Epithelial cell of proximal tubule (primary cell): ENCODE results near the gene HIBADH. TPM values are rescaled to one million over a fixed set of nuclear protein-coding genes. Genes with fewer than 3 reads are reported as not detected.

Experiments
- DNase-seq: peaks from one replicate; pipeline ENCODE4 v3.0.0-alpha.2; 2011; ENCODE audit warnings: low read depth
- H3K4me3 ChIP-seq: 2 replicates; pipeline ENCODE4 v1.5.1; 2011; ENCODE audit warnings: low read depth, mild to moderate bottlenecking, low read length
- total RNA-seq: library from RNA; depleted of rRNA; stranded (reverse); fragments of >200 nt; gene quantifications from 2 replicates; pipeline ENCODE4 v1.2.3, GENCODE V29; 2015
- TF ChIP-seq, protein P1 (sequence below): conservative IDR thresholded peaks from 2 replicates; pipeline ENCODE4 v1.5.1; 2012; ENCODE audit warnings: low read depth, mild to moderate bottlenecking, low read length

Gene HIBADH
- 43.0 and 49.5 TPM in 2 replicates for total RNA-seq

DNA sequence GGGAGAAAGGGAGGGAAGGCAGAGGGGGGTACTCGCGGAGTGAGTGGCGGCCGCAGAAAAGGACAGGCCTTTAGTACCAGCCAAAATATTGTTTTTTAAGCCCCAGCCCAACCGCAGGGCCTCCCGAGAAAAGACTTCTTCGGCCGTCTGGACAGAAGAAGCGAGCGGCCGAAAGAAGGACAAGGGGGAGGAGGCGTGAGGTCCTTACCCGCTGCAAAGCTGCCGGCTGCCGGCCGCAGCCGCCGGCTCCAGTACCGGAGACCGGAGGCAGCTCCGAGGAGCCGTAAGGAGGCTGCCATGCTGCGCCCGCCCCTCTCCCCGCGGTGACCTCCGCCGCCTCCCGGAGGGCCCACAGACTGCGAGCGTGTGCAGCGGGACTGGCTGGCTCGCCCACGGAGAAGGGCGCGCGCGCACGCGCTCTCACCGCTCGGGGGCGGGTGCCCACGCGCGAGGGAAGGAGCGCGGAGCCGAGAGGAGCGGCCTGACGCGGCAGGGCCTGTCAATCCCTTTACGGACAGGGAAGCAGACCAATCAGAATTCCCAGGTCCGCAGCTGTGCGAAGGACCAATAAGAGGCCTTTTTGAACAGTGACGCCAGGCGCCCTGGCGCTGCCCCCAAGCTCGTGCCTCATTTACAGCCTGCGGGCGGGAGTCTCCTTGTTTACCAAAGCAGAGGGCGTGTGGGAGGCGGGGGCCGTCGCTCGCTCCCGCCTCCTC is at the start of gene HIBADH:
HIBADH (minus strand) TSS at position 394 of the 716 bp plus-strand sequence; CDS start at position 299, 95 bp downstream.
- TF ChIP-seq, protein P1, sequence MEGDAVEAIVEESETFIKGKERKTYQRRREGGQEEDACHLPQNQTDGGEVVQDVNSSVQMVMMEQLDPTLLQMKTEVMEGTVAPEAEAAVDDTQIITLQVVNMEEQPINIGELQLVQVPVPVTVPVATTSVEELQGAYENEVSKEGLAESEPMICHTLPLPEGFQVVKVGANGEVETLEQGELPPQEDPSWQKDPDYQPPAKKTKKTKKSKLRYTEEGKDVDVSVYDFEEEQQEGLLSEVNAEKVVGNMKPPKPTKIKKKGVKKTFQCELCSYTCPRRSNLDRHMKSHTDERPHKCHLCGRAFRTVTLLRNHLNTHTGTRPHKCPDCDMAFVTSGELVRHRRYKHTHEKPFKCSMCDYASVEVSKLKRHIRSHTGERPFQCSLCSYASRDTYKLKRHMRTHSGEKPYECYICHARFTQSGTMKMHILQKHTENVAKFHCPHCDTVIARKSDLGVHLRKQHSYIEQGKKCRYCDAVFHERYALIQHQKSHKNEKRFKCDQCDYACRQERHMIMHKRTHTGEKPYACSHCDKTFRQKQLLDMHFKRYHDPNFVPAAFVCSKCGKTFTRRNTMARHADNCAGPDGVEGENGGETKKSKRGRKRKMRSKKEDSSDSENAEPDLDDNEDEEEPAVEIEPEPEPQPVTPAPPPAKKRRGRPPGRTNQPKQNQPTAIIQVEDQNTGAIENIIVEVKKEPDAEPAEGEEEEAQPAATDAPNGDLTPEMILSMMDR = peak; percentile 4

DNA sequence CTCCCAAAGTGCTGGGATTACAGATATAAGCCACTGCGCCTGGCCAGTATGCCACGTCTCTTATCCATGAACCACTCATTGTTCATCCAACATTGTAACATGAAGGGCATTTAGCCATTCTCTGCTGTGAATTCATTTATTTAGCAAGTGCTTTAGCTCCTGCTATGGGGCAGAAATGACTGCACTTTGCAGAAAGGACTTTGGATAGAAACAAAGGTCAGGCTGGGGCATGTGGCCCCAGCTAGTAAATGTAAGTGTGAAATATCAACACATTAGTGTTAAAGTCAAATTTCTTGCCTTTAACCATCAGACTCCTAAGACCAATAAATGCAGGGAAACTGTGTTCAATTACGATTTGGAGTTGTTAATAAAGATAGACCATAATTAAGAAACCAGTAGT is 49.5 kb upstream of the HIBADH start:
- H3K4me3 ChIP-seq = no peak overlapping the region
- TF ChIP-seq, protein P1 = no peak
- DNase-seq = no peak

More for the DNA sequence above, at the start of gene HIBADH:
- peak; percentile 95 for DNase-seq
- peak within 1 kb of the TSS; percentile 91 for H3K4me3 ChIP-seq

DNA sequence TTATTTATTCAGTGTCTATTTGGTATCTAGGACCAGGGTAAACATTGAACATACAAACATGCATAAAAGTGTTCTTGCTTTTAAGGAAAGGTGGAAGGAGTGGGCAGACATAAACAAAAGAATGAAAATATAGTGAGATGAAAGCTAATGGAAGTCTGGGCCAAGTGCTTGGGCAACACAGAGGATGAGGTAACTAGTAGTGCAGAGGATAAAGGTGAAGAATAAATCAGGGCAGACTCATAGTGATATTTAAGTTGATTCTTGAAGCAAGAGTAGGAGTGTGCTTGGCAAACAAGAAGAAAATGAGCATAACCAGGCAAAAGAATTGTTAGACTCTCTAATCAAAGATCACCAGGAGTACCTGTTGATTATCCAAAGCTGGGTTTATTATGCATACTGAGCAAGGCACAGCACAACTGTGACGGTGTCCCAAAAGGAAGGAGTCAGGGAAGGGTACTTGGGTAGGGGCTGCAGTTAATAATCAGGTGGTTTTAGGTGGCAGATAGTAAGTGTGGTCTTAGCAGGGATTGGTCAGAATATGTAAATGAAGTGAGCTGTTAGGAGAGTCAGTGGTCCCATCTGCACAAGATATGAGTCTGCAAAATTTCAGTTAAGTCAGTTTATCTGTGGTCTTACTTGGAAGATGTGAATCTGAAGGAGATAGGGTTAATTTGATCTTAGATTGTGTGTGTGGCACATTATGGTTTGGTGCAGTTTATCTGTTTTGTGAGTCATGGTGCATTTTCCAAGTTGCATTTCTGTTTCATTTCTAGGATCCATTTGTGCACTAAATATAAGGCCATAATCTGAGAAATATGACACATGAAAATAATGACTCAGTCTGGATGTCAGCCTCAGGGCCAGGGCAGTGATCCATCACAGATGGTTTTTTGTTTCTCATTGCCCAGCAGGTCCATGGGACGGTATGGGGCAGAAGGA is 46.7 kb upstream of the HIBADH start:
- TF ChIP-seq, protein P1 = no peak
- no peak for DNase-seq
- no peak overlapping the region for H3K4me3 ChIP-seq

DNA sequence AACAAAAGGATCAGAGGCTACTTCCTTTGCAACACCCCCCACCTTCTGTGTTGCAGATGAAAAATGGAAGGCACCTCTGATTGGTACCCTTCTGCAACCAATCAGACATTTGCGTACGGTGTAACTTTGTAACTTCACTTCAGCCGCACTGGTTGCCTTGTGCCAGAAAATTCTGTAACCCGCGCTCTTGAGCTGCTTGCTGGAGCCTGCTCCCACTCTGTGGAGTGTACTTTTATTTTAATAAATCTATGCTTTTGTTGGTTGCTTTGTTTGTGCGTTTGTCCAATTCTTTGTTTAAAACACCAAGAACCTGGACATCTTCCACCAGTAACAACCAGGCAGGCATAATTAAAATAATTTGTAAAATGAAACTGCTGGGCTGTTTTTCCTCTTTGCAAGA is 45.8 kb upstream of the HIBADH start:
- DNase-seq = no peak
- TF ChIP-seq, protein P1 = no peak
- no peak overlapping the region for H3K4me3 ChIP-seq

DNA sequence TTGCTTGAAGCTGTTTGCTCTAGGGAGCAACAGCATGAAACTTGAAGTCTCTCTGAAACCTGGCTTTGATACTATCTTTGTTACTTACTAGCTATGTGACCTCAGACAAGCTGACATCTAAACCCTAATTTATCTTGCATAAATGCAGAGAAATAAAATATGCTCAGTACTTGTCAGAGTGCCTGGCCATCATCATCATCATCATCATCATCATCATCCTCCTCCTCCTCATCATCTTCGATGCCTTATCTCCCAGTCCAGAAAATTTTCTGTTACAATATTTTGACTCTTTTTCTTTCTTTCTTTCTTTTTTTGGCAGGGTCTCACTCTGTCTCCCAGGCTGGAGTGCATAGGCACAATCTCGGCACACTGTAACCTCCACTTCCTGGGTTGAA is 42.5 kb upstream of the HIBADH start:
- DNase-seq = no peak
- TF ChIP-seq, protein P1 = no peak
- no peak overlapping the region for H3K4me3 ChIP-seq

DNA sequence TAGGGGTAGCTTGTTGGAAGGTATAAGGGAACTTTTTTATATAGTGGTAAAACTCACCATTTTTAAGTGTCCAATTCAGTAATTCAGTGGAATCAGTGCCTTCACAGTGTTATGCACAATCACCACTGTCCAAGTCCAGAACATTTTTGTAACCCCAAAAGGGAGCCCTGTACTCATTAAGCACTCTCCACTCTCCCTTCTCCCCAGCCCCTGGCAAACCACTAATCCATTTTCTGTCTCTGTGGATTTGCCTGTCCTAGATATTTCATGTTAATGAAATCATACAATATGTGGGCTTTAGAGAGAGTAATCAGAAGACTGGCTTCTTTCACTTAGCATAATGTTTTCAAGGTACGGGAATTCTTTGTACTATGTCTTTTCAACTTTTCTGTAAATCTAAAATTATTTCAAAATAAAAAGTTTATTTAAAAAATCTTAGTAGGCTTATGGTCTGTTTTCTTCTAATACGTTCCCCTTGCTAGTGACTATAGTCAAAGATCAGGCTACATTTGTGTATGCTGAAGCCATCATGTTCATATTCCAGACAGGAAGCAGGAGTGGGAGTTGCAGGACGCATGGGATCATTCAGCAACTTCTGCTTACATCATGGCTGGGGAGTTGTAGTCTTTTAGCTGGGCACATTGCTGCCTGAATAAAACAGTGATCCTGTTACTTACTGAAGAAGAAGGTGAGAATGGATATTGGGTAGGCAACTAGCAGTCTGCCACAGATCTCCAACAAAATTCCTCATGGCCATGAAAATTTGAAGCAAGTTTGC is 41.9 kb upstream of the HIBADH start:
- H3K4me3 ChIP-seq = no peak overlapping the region
- TF ChIP-seq, protein P1 = no peak
- DNase-seq = no peak
